Endodermal cell (in vitro differentiated cells): ENCODE measurements around the gene ITPRIPL2. TPM values are rescaled to one million over a fixed set of nuclear protein-coding genes. Genes with fewer than 3 reads are reported as not detected.

Source experiments
- DNase-seq: peaks from one replicate; pipeline ENCODE4 v3.0.0-alpha.2; 2017
- H3K27ac ChIP-seq: 2 replicates; pipeline ENCODE4 v1.5.1; 2013; ENCODE audit warnings: mild to moderate bottlenecking, low read depth, low read length, moderate library complexity
- H3K27me3 ChIP-seq: 2 replicates; pipeline ENCODE4 v1.6.1; 2013; ENCODE audit warnings: mild to moderate bottlenecking, low read length, moderate library complexity; ENCODE audit not compliant: insufficient read depth, control insufficient read depth, poor library complexity, severe bottlenecking
- H3K36me3 ChIP-seq: 2 replicates; pipeline ENCODE4 v1.7.0; 2013; ENCODE audit warnings: mild to moderate bottlenecking, low read length, moderate library complexity; ENCODE audit not compliant: control insufficient read depth, insufficient read depth
- H3K4me1 ChIP-seq: one replicate; pipeline ENCODE4 v1.7.0; 2013; ENCODE audit warnings: low read length; ENCODE audit not compliant: control insufficient read depth, insufficient read depth
- H3K4me3 ChIP-seq: 2 replicates; pipeline ENCODE4 v1.5.1; 2013; ENCODE audit warnings: mild to moderate bottlenecking, low read length, moderate library complexity
- H3K9ac ChIP-seq: 2 replicates; pipeline ENCODE4 v1.6.1; 2013; ENCODE audit warnings: mild to moderate bottlenecking, low read length, moderate library complexity; ENCODE audit not compliant: poor library complexity, severe bottlenecking; ENCODE audit errors: extremely low read depth
- H3K9me3 ChIP-seq: 2 replicates; pipeline ENCODE4 v1.6.1; 2013; ENCODE audit warnings: mild to moderate bottlenecking, low read length, moderate library complexity; ENCODE audit not compliant: control insufficient read depth
- H3K27ac Mint-ChIP-seq: 2 replicates; pipeline ENCODE4 v1.8.0; 2020; ENCODE audit warnings: mixed read lengths
- H3K27me3 Mint-ChIP-seq: 2 replicates; pipeline ENCODE4 v1.8.0; 2021; ENCODE audit warnings: mild to moderate bottlenecking, mixed read lengths; ENCODE audit not compliant: insufficient read depth
- H3K36me3 Mint-ChIP-seq: 2 replicates; pipeline ENCODE4 v1.8.0; 2020; ENCODE audit warnings: low read depth, mixed read lengths
- H3K4me1 Mint-ChIP-seq: 2 replicates; pipeline ENCODE4 v1.8.0; 2020; ENCODE audit warnings: mixed read lengths
- H3K4me3 Mint-ChIP-seq: 2 replicates; pipeline ENCODE4 v1.8.0; 2020; ENCODE audit warnings: mild to moderate bottlenecking, moderate library complexity, mixed read lengths
- H3K9me3 Mint-ChIP-seq: 2 replicates; pipeline ENCODE4 v1.8.0; 2020; ENCODE audit warnings: mild to moderate bottlenecking, mixed read lengths
- CTCF ChIP-seq: fragments of 200-600 bp; sonication (generic); conservative IDR thresholded peaks from 2 replicates; pipeline ENCODE4 v1.5.0; 2021; ENCODE audit warnings: antibody characterized with exemption, mild to moderate bottlenecking
- WGBS, 2 experiments: methylation state at CpG; one replicate each; pipeline versions ENCODE4 v1.1.5 to v1.1.7; 2013; ENCODE audit warnings: missing lambda C conversion rate in 2 of 2, mixed read lengths in 1 of 2; ENCODE audit not compliant: insufficient coverage in 1 of 2, insufficient read length in 1 of 2; 5-methylcytosine and 5-hydroxymethylcytosine counted together
- total RNA-seq, 2 donors: library from RNA; stranded (reverse); fragmentation: NEBNext Ultra II Directional in 1 of 2; extraction: Animal tissue kit (Norgen Biotek cat#: 25700) in 1 of 2; gene quantifications; 2 replicates in 1 of 2; 3 replicates in 1 of 2; pipeline ENCODE4 v1.2.1, GENCODE V29; 2021

ITPRIPL2 gene
- total RNA-seq, 2 donors from 2014 or later, result 13.4 to 19.3 TPM

GRCh38 chr16:19135896-19136438 lies 22.2 kb downstream of the ITPRIPL2 start:
- no peak overlapping the region for H3K4me3 Mint-ChIP-seq
- peak; percentile 72 for DNase-seq

GRCh38 chr16:19136549-19137196 lies 22.9 kb downstream of the ITPRIPL2 start:
- Histone ChIP-seq H3K4me1 (peaks cover 10% of the 10 kb centered on the region), H3K36me3 (no peaks in the 10 kb centered on the region), H3K27ac (no peak overlapping the region), H3K9ac (no peak overlapping the region), H3K9me3 (no peaks in the 10 kb centered on the region), H3K27me3 (no peaks in the 10 kb centered on the region), H3K4me3 (peak overlapping the region; percentile 2)
- Mint-ChIP-seq H3K27me3 (no peaks in the 10 kb centered on the region), H3K36me3 (no peaks in the 10 kb centered on the region), H3K4me3 (no peak overlapping the region), H3K9me3 (no peaks in the 10 kb centered on the region), H3K4me1 (peaks cover 22% of the 10 kb centered on the region), H3K27ac (no peak overlapping the region)
- WGBS, 2 experiments, result 74 to 81% methylated on average over 8 to 9 of the region's 10 CpGs
- no peak for DNase-seq
- TF ChIP-seq CTCF, result no peak

More at GRCh38 chr16:19135896-19136438, 22.2 kb downstream of the ITPRIPL2 start:
- H3K27ac Mint-ChIP-seq, result no peak overlapping the region
- H3K9me3 Mint-ChIP-seq, result no peaks in the 10 kb centered on the region
- H3K36me3 Mint-ChIP-seq, result no peaks in the 10 kb centered on the region
- peaks cover 28% of the 10 kb centered on the region for H3K4me1 Mint-ChIP-seq
- H3K4me1 ChIP-seq, result peaks cover 13% of the 10 kb centered on the region
- no peak for TF ChIP-seq CTCF
- H3K4me3 ChIP-seq, result peak overlapping the region; percentile 2
- no peaks in the 10 kb centered on the region for H3K36me3 ChIP-seq
- H3K9ac ChIP-seq, result no peak overlapping the region
- no peak overlapping the region for H3K27ac ChIP-seq
- WGBS, 2 experiments, result 44 to 47% methylated on average over 4 to 7 of the region's 7 CpGs
- H3K9me3 ChIP-seq, result no peaks in the 10 kb centered on the region
- H3K27me3 Mint-ChIP-seq, result no peaks in the 10 kb centered on the region
- no peaks in the 10 kb centered on the region for H3K27me3 ChIP-seq

GRCh38 chr16:19137201-19138128 lies 23.7 kb downstream of the ITPRIPL2 start:
- Histone ChIP-seq H3K27ac (peak overlapping the region; percentile 4), H3K36me3 (no peaks in the 10 kb centered on the region), H3K4me3 (no peak overlapping the region), H3K9me3 (no peaks in the 10 kb centered on the region), H3K27me3 (no peaks in the 10 kb centered on the region), H3K4me1 (peaks cover 10% of the 10 kb centered on the region), H3K9ac (no peak overlapping the region)
- no peaks in the 10 kb centered on the region for H3K9me3 Mint-ChIP-seq
- peaks cover 22% of the 10 kb centered on the region for H3K4me1 Mint-ChIP-seq
- 81 to 100% methylated on average over 2 to 5 of the region's 6 CpGs for WGBS, 2 experiments
- no peak for TF ChIP-seq CTCF
- no peak overlapping the region for H3K27ac Mint-ChIP-seq
- H3K27me3 Mint-ChIP-seq, result no peaks in the 10 kb centered on the region
- DNase-seq, result no peak
- H3K36me3 Mint-ChIP-seq, result no peaks in the 10 kb centered on the region
- H3K4me3 Mint-ChIP-seq, result no peak overlapping the region
